Neutrophil (primary cell): ENCODE measurements around the gene TSPAN14.

Experiments
- H3K27ac ChIP-seq: fragments of 200-600 bp; sonication (generic); 2 replicates; pipeline ENCODE4 v1.5.1; 2016; ENCODE audit warnings: mild to moderate bottlenecking, moderate library complexity
- H3K27me3 ChIP-seq: fragments of 200-600 bp; sonication (generic); 2 replicates; pipeline ENCODE4 v1.6.0; 2016; ENCODE audit warnings: mild to moderate bottlenecking
- H3K36me3 ChIP-seq: fragments of 200-600 bp; sonication (generic); 2 replicates; pipeline ENCODE4 v1.5.1; 2017
- H3K4me1 ChIP-seq, 2 experiments: fragments of 200-600 bp in 1 of 2; sonication (generic) in 1 of 2; 1 replicate in 1 of 2; 2 replicates in 1 of 2; pipeline versions ENCODE4 v1.5.1 to v1.6.1; 2013 to 2016; ENCODE audit warnings: low read depth in 1 of 2, low read length in 1 of 2, mild to moderate bottlenecking in 1 of 2, moderate library complexity in 1 of 2; ENCODE audit not compliant: control insufficient read depth in 1 of 2, insufficient read depth in 1 of 2
- H3K4me3 ChIP-seq, 2 experiments: fragments of 200-600 bp in 1 of 2; sonication (generic) in 1 of 2; 1 replicate in 1 of 2; 2 replicates in 1 of 2; pipeline ENCODE4 v1.5.1; 2013 to 2016; ENCODE audit warnings: low read depth in 1 of 2, low read length in 1 of 2, mild to moderate bottlenecking in 1 of 2, moderate library complexity in 1 of 2
- H3K9me3 ChIP-seq: fragments of 200-600 bp; sonication (generic); 2 replicates; pipeline ENCODE4 v1.5.1; 2016
- CTCF ChIP-seq: fragments of 200-600 bp; sonication (generic); IDR thresholded peaks from 2 replicates; pipeline ENCODE4 v1.5.1; 2016; ENCODE audit warnings: antibody characterized with exemption

TSPAN14 gene

GRCh38 chr10:80569131-80569895 is 115.2 kb downstream of the TSPAN14 start:
- H3K4me1 ChIP-seq = peaks cover 4 to 6% of the 10 kb centered on the region in 2 experiments
- no peaks in the 10 kb centered on the region for H3K36me3 ChIP-seq
- no peak overlapping the region for H3K27ac ChIP-seq
- no peak for TF ChIP-seq CTCF
- no peak overlapping the region for H3K4me3 ChIP-seq
- H3K27me3 ChIP-seq = no peaks in the 10 kb centered on the region
- H3K9me3 ChIP-seq = no peaks in the 10 kb centered on the region

GRCh38 chr10:80571352-80571751 is 117.2 kb downstream of the TSPAN14 start:
- no peak overlapping the region for H3K4me3 ChIP-seq
- H3K9me3 ChIP-seq = no peaks in the 10 kb centered on the region
- peaks cover 4 to 6% of the 10 kb centered on the region in 2 experiments for H3K4me1 ChIP-seq
- no peaks in the 10 kb centered on the region for H3K27me3 ChIP-seq
- no peak for TF ChIP-seq CTCF
- no peaks in the 10 kb centered on the region for H3K36me3 ChIP-seq
- no peak overlapping the region for H3K27ac ChIP-seq

- Histone ChIP-seq H3K27ac (peak overlapping the region; percentile 81), H3K27me3 (no peaks in the 10 kb centered on the region), H3K4me3 (no peak overlapping the region), H3K4me1 (peaks cover 43 to 44% of the 10 kb centered on the region in 2 experiments), H3K9me3 (no peaks in the 10 kb centered on the region), H3K36me3 (no peaks in the 10 kb centered on the region)
- no peak for TF ChIP-seq CTCF
These were observed 125.2 kb downstream of the TSPAN14 start for GRCh38 chr10:80579181-80579763.

GRCh38 chr10:80579849-80580637 is 125.9 kb downstream of the TSPAN14 start:
- Histone ChIP-seq H3K4me3 (peak overlapping the region; percentile 3 to 12), H3K9me3 (no peaks in the 10 kb centered on the region), H3K4me1 (peaks cover 43 to 44% of the 10 kb centered on the region in 2 experiments), H3K27ac (peak overlapping the region; percentile 81), H3K27me3 (no peaks in the 10 kb centered on the region), H3K36me3 (no peaks in the 10 kb centered on the region)
- TF ChIP-seq CTCF = no peak

- Histone ChIP-seq H3K4me1 (peaks cover 43 to 44% of the 10 kb centered on the region in 2 experiments), H3K4me3 (peak overlapping the region; percentile 3 to 12), H3K27ac (peak overlapping the region; percentile 81), H3K36me3 (no peaks in the 10 kb centered on the region), H3K9me3 (no peaks in the 10 kb centered on the region), H3K27me3 (no peaks in the 10 kb centered on the region)
- TF ChIP-seq CTCF = no peak
These were observed 126.7 kb downstream of the TSPAN14 start for GRCh38 chr10:80580638-80581468.
